DND-41 (cell line): ENCODE measurements around the gene PDE4B.

Source experiments
- ATAC-seq: fragments of 200-7000 bp; cut with Tn5 transposase; 3 replicates; pipeline ENCODE4 v1.9.1; 2021; ENCODE audit warnings: low read depth; ENCODE audit not compliant: insufficient read depth
- DNase-seq: peaks from one replicate; pipeline ENCODE4 v3.0.0-alpha.2; 2020
- H2AFZ ChIP-seq: 2 replicates; pipeline ENCODE4 v1.6.0; 2012; ENCODE audit warnings: low read depth, low read length
- H3K27ac ChIP-seq: 2 replicates; pipeline ENCODE4 v1.5.1; 2012; ENCODE audit warnings: low read length, inconsistent platforms
- H3K27me3 ChIP-seq: fragments of 200-600 bp; sonication (generic); 2 replicates; pipeline ENCODE4 v1.6.0; 2012; ENCODE audit warnings: low read length, mild to moderate bottlenecking, inconsistent platforms; ENCODE audit not compliant: insufficient read depth, poor library complexity
- H3K36me3 ChIP-seq: 2 replicates; pipeline ENCODE4 v1.5.1; 2012; ENCODE audit warnings: low read length, inconsistent platforms; ENCODE audit not compliant: insufficient read depth
- H3K4me1 ChIP-seq: 2 replicates; pipeline ENCODE4 v1.5.1; 2012; ENCODE audit warnings: mild to moderate bottlenecking, low read length; ENCODE audit not compliant: insufficient read depth
- H3K4me2 ChIP-seq: 2 replicates; pipeline ENCODE4 v1.6.0; 2012; ENCODE audit warnings: mild to moderate bottlenecking, moderate library complexity, low read length, inconsistent platforms; ENCODE audit not compliant: insufficient read depth
- H3K4me3 ChIP-seq, 2 experiments: fragments of 200-600 bp in 1 of 2; shearing (Covaris generic) in 1 of 2; 2 replicates each; pipeline ENCODE4 v1.5.1; 2012 to 2016; ENCODE audit warnings: inconsistent platforms in 2 of 2, low read length in 2 of 2, mild to moderate bottlenecking in 2 of 2, low read depth in 1 of 2, moderate library complexity in 1 of 2
- H3K79me2 ChIP-seq: 2 replicates; pipeline ENCODE4 v1.6.0; 2012; ENCODE audit warnings: low read length, inconsistent platforms; ENCODE audit not compliant: insufficient read depth
- H3K9ac ChIP-seq: 2 replicates; pipeline ENCODE4 v1.6.0; 2012; ENCODE audit warnings: low read depth, mild to moderate bottlenecking, inconsistent platforms, low read length, moderate library complexity
- H3K9me3 ChIP-seq: 2 replicates; pipeline ENCODE4 v1.5.1; 2012; ENCODE audit warnings: low read length, moderate library complexity, mild to moderate bottlenecking, inconsistent platforms; ENCODE audit not compliant: insufficient read depth, severe bottlenecking
- H4K20me1 ChIP-seq: 2 replicates; pipeline ENCODE4 v1.6.0; 2012; ENCODE audit warnings: low read length; ENCODE audit not compliant: insufficient read depth
- CTCF ChIP-seq: IDR thresholded peaks from 2 replicates; pipeline ENCODE4 v1.5.1; 2012; ENCODE audit warnings: borderline replicate concordance, low read length, moderate library complexity, mild to moderate bottlenecking; ENCODE audit not compliant: poor library complexity, severe bottlenecking; ENCODE audit errors: extremely low read depth
- EZH2 ChIP-seq: IDR thresholded peaks from 3 replicates; pipeline ENCODE4 v1.6.1; 2012; ENCODE audit warnings: borderline replicate concordance, low read depth, mild to moderate bottlenecking, moderate library complexity, low read length, inconsistent platforms; ENCODE audit not compliant: severe bottlenecking

The PDE4B gene

GRCh38 chr1:66399888-66400529, 607.3 kb downstream of the PDE4B start:
- Histone ChIP-seq H3K4me1 (peaks cover 31% of the 10 kb centered on the region), H3K27me3 (no peaks in the 10 kb centered on the region), H3K4me2 (no peak overlapping the region), H4K20me1 (no peaks in the 10 kb centered on the region; the same call in 1 of the 2 replicates), H3K27ac (no peak overlapping the region), H3K9ac (no peak overlapping the region), H3K4me3 (no peak overlapping the region), H3K9me3 (no peaks in the 10 kb centered on the region), H3K36me3 (no peaks in the 10 kb centered on the region), H3K79me2 (no peaks in the 10 kb centered on the region), H2AFZ (no peak overlapping the region)
- ATAC-seq (no peak), DNase-seq (no peak)
- TF ChIP-seq EZH2 = no peak
- no peak for TF ChIP-seq CTCF

- Histone ChIP-seq H2AFZ (no peak overlapping the region), H3K27me3 (no peaks in the 10 kb centered on the region), H3K79me2 (no peaks in the 10 kb centered on the region), H3K9ac (no peak overlapping the region), H3K4me3 (no peak overlapping the region), H3K9me3 (no peaks in the 10 kb centered on the region), H3K4me2 (no peak overlapping the region), H4K20me1 (no peaks in the 10 kb centered on the region; the same call in 1 of the 2 replicates), H3K36me3 (no peaks in the 10 kb centered on the region), H3K4me1 (peaks cover 31% of the 10 kb centered on the region), H3K27ac (no peak overlapping the region)
- no peak for TF ChIP-seq CTCF
- TF ChIP-seq EZH2 = no peak
- ATAC-seq (no peak), DNase-seq (no peak)
Measured at GRCh38 chr1:66400660-66401059, 608.0 kb downstream of the PDE4B start.

GRCh38 chr1:66401244-66401643, 608.5 kb downstream of the PDE4B start:
- DNase-seq (no peak), ATAC-seq (no peak)
- H3K27me3 ChIP-seq = no peaks in the 10 kb centered on the region
- H3K4me1 ChIP-seq = peaks cover 31% of the 10 kb centered on the region
- H3K4me2 ChIP-seq = no peak overlapping the region
- H3K27ac ChIP-seq = no peak overlapping the region
- no peaks in the 10 kb centered on the region for H3K9me3 ChIP-seq
- H2AFZ ChIP-seq = no peak overlapping the region
- H3K79me2 ChIP-seq = no peaks in the 10 kb centered on the region
- H3K36me3 ChIP-seq = no peaks in the 10 kb centered on the region
- TF ChIP-seq EZH2 (no peak), CTCF (no peak)
- no peak overlapping the region for H3K9ac ChIP-seq
- H4K20me1 ChIP-seq = no peaks in the 10 kb centered on the region; the same call in 1 of the 2 replicates
- H3K4me3 ChIP-seq = no peak overlapping the region
